ENCODE measurements around the gene TFDP1. TPM values are rescaled to one million over a fixed set of nuclear protein-coding genes. Genes with fewer than 3 reads are reported as not detected.
"Not testable (repeated sequence)": the region's sequence is repeated elsewhere in the genome, so short reads cannot be mapped to it uniquely, and the experiment has no call there.

Gene TFDP1
- total and polyA plus RNA-seq, 9 donors: 29.7 to 73.9 (median 59.5) TPM

- no peak for DNase-seq
- peaks cover 33% of the 10 kb centered on the region for H3K36me3 ChIP-seq (ENCODE audit: control insufficient read depth, insufficient read depth, low read length)
- H3K4me3 ChIP-seq (ENCODE audit: low read length): no peak overlapping the region
- WGBS (ENCODE audit: insufficient coverage): 96% methylated on average over 10 of the region's 16 CpGs
- H3K27ac ChIP-seq (ENCODE audit: low read length): no peak overlapping the region
- peaks cover 12% of the 10 kb centered on the region for H3K4me1 ChIP-seq (ENCODE audit: control insufficient read depth, insufficient read depth, low read length)
- H3K27me3 ChIP-seq (ENCODE audit: control insufficient read depth, insufficient read depth, low read length): no peaks in the 10 kb centered on the region
- H3K9me3 ChIP-seq (replicated peaks; ENCODE audit: control insufficient read depth, low read depth, low read length): no peaks in the 10 kb centered on the region
These were observed 29.3 kb downstream of the TFDP1 start for GRCh38 chr13:113613789-113614379.

DNA sequence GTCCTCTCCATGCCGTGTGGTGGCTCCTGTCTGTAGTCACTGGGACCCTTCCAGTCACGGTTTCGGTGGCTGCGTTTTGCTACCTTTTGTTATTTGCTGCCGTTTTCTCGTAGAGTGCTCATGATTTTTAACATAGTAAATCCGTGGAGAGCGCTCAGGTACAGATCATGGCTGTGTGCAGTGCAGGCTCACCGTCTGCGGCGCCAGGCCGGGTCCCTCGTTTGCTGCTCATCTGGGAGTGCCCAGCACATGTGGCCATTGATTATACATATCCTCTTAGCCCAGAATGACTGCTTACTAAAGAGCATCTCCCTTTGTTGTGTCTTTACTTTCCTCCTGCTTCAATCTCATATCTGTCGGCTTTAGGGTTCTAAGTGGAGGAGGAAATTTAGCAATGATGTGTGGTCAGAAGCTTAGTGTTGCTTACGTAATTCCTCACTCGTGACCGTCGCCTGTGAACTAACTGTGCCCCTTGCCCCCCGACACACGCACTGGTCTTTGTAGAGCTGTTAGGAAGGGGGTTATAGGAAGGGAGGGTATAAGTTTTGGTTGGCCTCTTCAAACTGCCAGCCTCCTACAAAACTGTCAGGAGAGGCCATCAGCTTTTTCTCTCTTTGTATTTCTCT, 31.8 kb downstream of the TFDP1 start:
- peak; percentile 25 for DNase-seq
- Histone ChIP-seq H3K4me3 (ENCODE audit: low read length) (no peak overlapping the region), H3K36me3 (ENCODE audit: control insufficient read depth, insufficient read depth, low read length) (peaks cover 10% of the 10 kb centered on the region), H3K27me3 (ENCODE audit: control insufficient read depth, insufficient read depth, low read length) (no peaks in the 10 kb centered on the region), H3K4me1 (ENCODE audit: control insufficient read depth, insufficient read depth, low read length) (peaks cover 12% of the 10 kb centered on the region), H3K27ac (ENCODE audit: low read length) (no peak overlapping the region), H3K9me3 (replicated peaks; ENCODE audit: control insufficient read depth, low read depth, low read length) (no peaks in the 10 kb centered on the region)
- WGBS (ENCODE audit: insufficient coverage): 87% methylated on average over 8 of the region's 20 CpGs

DNA sequence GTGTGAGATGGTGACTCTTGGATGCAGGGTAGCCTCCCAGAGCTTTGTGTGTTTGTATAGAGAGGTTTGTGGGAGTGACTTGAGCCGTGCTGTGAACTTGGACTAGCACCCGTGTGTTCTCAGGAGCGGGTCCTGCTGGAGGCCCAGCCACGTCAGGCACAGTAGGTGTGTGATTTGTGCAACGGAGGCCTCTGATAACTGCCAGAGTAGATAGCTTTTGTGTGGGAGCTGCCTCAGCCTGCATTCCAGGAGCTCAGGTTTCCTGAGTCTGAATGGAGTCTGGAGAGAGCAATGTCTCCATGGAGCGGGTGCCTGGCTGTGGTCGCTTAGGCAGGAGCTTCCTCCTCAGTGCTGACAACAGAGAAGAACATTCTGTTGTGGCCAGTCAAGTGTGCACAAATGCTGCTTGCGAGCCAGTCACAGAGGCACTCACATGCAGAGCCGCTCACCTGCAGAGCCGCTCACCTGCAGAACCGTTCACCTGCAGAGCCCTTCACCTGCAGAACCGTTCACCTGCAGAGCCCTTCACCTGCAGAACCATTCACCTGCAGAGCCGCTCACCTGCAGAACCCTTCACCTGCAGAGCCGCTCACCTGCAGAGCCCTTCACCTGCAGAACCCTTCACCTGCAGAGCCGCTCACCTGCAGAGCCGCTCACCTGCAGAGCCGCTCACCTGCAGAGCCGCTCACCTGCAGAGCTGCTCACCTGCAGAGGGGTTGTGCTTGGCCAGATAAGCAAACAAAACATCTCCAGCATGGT, 32.6 kb downstream of the TFDP1 start:
- Histone ChIP-seq H3K27me3 (ENCODE audit: control insufficient read depth, insufficient read depth, low read length) (no peaks in the 10 kb centered on the region), H3K4me1 (ENCODE audit: control insufficient read depth, insufficient read depth, low read length) (peaks cover 9% of the 10 kb centered on the region), H3K9me3 (replicated peaks; ENCODE audit: control insufficient read depth, low read depth, low read length) (no peaks in the 10 kb centered on the region), H3K4me3 (ENCODE audit: low read length) (no peak overlapping the region), H3K36me3 (ENCODE audit: control insufficient read depth, insufficient read depth, low read length) (peaks cover 7% of the 10 kb centered on the region), H3K27ac (ENCODE audit: low read length) (no peak overlapping the region)
- peak; percentile 16 for DNase-seq
- WGBS (ENCODE audit: insufficient coverage): 79% methylated on average over 18 of the region's 18 CpGs

DNA sequence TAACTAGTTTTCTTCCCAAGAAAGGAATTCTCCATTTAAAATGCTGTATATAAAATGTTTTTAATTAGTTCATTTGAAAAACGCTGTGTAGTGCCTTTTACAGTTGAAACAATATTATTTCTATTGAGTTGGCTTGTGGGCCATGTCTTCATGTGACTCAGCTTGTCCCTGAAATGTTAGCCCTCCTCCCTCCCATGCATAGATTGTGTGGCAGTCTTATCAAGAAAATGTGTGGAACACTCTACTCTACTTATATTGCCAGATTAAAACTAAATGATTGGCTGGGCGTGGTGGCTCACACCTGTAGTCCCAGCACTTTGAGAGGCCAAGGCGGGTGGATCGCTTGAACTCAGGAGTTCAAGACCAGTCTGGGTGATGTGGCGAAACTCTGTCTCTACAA, 33.4 kb downstream of the TFDP1 start:
- Histone ChIP-seq H3K36me3 (ENCODE audit: control insufficient read depth, insufficient read depth, low read length) (peaks cover 9% of the 10 kb centered on the region), H3K27ac (ENCODE audit: low read length) (no peak overlapping the region), H3K27me3 (ENCODE audit: control insufficient read depth, insufficient read depth, low read length) (no peaks in the 10 kb centered on the region), H3K9me3 (replicated peaks; ENCODE audit: control insufficient read depth, low read depth, low read length) (no peaks in the 10 kb centered on the region), H3K4me1 (ENCODE audit: control insufficient read depth, insufficient read depth, low read length) (peaks cover 8% of the 10 kb centered on the region), H3K4me3 (ENCODE audit: low read length) (no peak overlapping the region)
- no CpG with 5 or more reads among the region's 5 CpGs for WGBS (ENCODE audit: insufficient coverage)
- DNase-seq: no peak

DNA sequence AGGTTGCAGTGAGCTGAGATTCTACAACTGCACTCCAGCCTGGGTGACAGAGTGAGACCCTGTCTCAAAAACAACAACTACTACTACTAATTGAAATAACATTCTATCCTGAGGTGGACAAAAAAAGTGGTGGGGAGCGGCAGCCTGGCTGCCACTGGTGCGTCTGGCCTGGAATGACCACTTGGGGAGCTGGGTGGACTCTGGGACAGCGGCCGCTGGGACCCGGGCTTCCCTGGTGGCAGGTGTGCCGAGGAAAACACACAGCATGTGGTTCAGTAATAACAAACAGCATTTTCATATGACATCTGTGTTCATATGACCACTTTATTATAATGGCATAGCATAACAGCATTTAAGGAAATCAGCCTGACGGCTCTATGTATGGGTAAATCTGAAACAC, 33.9 kb downstream of the TFDP1 start:
- no peak overlapping the region for H3K27ac ChIP-seq (ENCODE audit: low read length)
- no peak for DNase-seq
- no peaks in the 10 kb centered on the region for H3K27me3 ChIP-seq (ENCODE audit: control insufficient read depth, insufficient read depth, low read length)
- WGBS (ENCODE audit: insufficient coverage): 87% methylated on average over 3 of the region's 7 CpGs
- peaks cover 13% of the 10 kb centered on the region for H3K36me3 ChIP-seq (ENCODE audit: control insufficient read depth, insufficient read depth, low read length)
- H3K4me3 ChIP-seq (ENCODE audit: low read length): no peak overlapping the region
- H3K9me3 ChIP-seq (replicated peaks; ENCODE audit: control insufficient read depth, low read depth, low read length): no peaks in the 10 kb centered on the region
- peaks cover 8% of the 10 kb centered on the region for H3K4me1 ChIP-seq (ENCODE audit: control insufficient read depth, insufficient read depth, low read length)

- peaks cover 8% of the 10 kb centered on the region for H3K4me1 ChIP-seq (ENCODE audit: control insufficient read depth, insufficient read depth, low read length)
- no peaks in the 10 kb centered on the region for H3K27me3 ChIP-seq (ENCODE audit: control insufficient read depth, insufficient read depth, low read length)
- no peak overlapping the region for H3K27ac ChIP-seq (ENCODE audit: low read length)
- WGBS (ENCODE audit: insufficient coverage): 93% methylated on average over 3 of the region's 15 CpGs
- H3K36me3 ChIP-seq (ENCODE audit: control insufficient read depth, insufficient read depth, low read length): peaks cover 22% of the 10 kb centered on the region
- no peak overlapping the region for H3K4me3 ChIP-seq (ENCODE audit: low read length)
- no peaks in the 10 kb centered on the region for H3K9me3 ChIP-seq (replicated peaks; ENCODE audit: control insufficient read depth, low read depth, low read length)
- DNase-seq: no peak
These were observed 35.7 kb downstream of the TFDP1 start for GRCh38 chr13:113620036-113620796.

DNA sequence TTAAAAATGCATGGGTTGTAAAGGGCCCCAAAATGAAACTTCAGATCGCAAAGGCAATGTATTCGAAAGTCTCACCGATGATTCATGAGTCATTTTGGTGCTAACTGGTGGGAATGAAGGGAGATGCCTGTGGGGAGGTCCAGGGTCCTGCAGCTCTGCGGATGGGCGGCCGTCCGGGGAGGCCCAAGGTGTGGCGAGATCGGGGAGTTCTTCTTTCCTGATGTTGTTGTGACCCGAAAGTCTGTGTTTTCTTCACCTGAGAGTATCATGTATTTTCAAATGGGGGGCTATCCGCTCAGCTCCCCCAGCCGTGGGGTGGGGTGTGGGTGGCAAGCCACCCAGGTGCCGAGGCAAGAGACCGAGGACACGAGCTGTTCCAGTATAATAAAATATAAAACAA, 36.5 kb downstream of the TFDP1 start:
- no peak for DNase-seq
- WGBS (ENCODE audit: insufficient coverage): 98% methylated on average over 9 of the region's 15 CpGs

DNA sequence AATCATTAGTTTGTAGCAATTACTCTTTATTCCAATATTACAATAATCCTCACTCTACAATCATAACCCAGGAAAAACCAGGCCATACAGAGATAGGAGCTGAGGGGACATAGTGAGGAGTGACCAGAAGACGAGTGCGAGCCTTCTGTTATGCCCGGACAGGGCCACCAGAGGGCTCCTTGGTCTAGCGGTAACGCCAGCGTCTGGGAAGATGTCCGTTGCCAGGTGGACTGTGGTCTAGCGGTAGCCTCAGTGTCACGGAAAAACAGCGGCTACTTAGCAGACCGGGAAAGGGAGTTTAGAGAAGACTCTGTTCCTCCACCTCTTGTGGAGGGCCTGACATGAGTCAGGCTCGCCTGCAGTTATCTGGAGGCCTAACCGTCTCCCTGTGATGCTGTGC, 36.9 kb downstream of the TFDP1 start:
- peaks cover 15% of the 10 kb centered on the region for H3K4me1 ChIP-seq (ENCODE audit: control insufficient read depth, insufficient read depth, low read length)
- peaks cover 21% of the 10 kb centered on the region for H3K36me3 ChIP-seq (ENCODE audit: control insufficient read depth, insufficient read depth, low read length)
- not testable (repeated sequence) for H3K27ac ChIP-seq (ENCODE audit: low read length); H3K27me3 ChIP-seq (ENCODE audit: control insufficient read depth, insufficient read depth, low read length); H3K9me3 ChIP-seq (replicated peaks; ENCODE audit: control insufficient read depth, low read depth, low read length); DNase-seq; H3K4me3 ChIP-seq (ENCODE audit: low read length)
- 67% methylated on average over 4 of the region's 13 CpGs for WGBS (ENCODE audit: insufficient coverage)

More for the DNA sequence above, 36.5 kb downstream of the TFDP1 start:
- Histone ChIP-seq H3K9me3 (replicated peaks; ENCODE audit: control insufficient read depth, low read depth, low read length) (no peaks in the 10 kb centered on the region), H3K27me3 (ENCODE audit: control insufficient read depth, insufficient read depth, low read length) (no peaks in the 10 kb centered on the region), H3K4me1 (ENCODE audit: control insufficient read depth, insufficient read depth, low read length) (peaks cover 15% of the 10 kb centered on the region), H3K4me3 (ENCODE audit: low read length) (no peak overlapping the region), H3K36me3 (ENCODE audit: control insufficient read depth, insufficient read depth, low read length) (peaks cover 21% of the 10 kb centered on the region), H3K27ac (ENCODE audit: low read length) (no peak overlapping the region)

- not testable (repeated sequence) for H3K9me3 ChIP-seq (replicated peaks; ENCODE audit: control insufficient read depth, low read depth, low read length); H3K27ac ChIP-seq (ENCODE audit: low read length); H3K4me3 ChIP-seq (ENCODE audit: low read length); H3K27me3 ChIP-seq (ENCODE audit: control insufficient read depth, insufficient read depth, low read length); DNase-seq
- peaks cover 19% of the 10 kb centered on the region for H3K36me3 ChIP-seq (ENCODE audit: control insufficient read depth, insufficient read depth, low read length)
- 94% methylated on average over 13 of the region's 20 CpGs for WGBS (ENCODE audit: insufficient coverage)
- H3K4me1 ChIP-seq (ENCODE audit: control insufficient read depth, insufficient read depth, low read length): peaks cover 11% of the 10 kb centered on the region
These were observed 37.5 kb downstream of the TFDP1 start for GRCh38 chr13:113621986-113622550.
